Measurements from ENCODE around the gene CWC22.
"Not testable (repeated sequence)": the region's sequence is repeated elsewhere in the genome, so short reads cannot be mapped to it uniquely, and the experiment has no call there.

The CWC22 gene

DNA sequence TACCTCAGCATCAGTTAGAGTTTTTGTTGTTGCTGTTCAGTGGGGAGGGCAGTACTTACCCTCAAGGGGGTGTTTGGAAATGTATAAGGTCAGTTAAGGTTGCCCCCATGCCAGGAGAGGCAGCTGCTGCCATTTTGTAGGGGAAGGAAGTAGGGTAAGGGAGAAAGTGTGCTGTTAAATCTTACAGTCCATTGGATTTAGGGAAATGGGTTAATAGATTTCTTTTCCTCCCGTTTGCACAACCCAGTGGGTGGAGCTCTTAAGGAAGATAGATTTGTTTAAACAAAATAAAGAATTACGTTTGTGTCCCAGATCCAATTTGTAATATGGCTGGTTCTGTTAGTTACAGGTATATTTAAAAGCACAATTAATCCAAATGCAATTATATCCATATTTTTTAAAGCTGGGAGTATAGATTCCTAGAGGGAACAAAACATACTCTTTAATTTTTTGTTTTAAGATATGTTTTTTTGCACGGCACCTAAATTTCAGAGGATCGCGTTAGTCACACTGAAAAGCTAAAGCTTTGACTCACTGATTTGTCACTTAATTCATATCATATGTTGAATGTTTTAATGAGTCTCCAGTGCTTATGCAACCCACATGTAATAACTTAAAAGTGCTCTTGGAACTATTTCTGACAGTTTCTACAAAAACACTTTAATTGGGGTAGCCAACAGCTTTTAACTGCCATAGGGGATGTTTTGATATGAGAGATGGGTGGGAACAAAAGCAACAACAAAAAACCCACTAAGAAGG, 9.0 kb upstream of the CWC22 start:
- Mint-ChIP-seq H3K4me3 (no peak overlapping the region), H3K27me3 (peaks cover 15% of the 10 kb centered on the region), H3K27ac (no peak overlapping the region), H3K36me3 (ENCODE audit: low read depth) (no peaks in the 10 kb centered on the region), H3K4me1 (ENCODE audit: low read depth) (peaks cover 5% of the 10 kb centered on the region), H3K9me3 (no peaks in the 10 kb centered on the region)
- DNase-seq = no peak

DNA sequence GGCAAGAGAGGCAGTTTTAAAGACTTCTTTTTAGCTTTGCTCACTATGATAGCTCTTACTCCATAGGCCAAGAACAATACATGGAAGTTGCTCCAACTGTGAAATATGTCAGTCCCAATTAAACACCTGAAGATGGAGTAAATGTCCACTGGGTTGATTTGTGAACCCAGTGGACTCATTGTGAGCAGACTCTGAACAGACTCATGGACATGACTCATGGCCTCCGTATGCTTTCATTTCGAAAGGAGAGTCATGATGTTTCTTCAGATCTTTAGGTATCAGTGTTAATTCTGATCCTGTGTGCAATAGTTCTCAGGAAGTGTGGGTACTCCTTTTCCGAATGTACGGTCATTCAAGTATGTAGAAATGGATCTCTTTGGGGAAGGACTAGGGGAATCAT, 5.4 kb upstream of the CWC22 start:
- DNase-seq = no peak
- Mint-ChIP-seq H3K27me3 (peaks cover 10% of the 10 kb centered on the region), H3K4me1 (ENCODE audit: low read depth) (peaks cover 6% of the 10 kb centered on the region), H3K9me3 (no peaks in the 10 kb centered on the region), H3K36me3 (ENCODE audit: low read depth) (no peaks in the 10 kb centered on the region), H3K27ac (no peak overlapping the region), H3K4me3 (no peak overlapping the region)

DNA sequence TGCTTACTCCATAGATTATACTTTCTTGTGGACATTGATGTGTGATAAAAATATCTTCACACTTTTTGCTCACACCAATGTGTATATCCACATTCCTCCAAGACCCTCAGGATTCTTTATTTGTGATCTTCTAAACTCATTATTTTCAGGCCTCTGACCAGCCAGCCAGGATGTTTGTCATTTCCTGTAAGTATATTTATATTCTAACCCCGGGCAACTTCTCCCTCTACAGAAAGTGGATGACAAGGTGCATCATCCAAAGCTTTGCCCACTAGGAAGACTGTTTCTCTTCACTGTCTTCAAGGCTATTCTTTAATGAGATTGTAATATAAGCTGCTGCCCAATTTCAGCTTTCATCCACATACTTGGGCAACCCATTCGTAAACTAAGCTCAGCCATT, 3.6 kb upstream of the CWC22 start:
- H3K4me3 Mint-ChIP-seq = no peak overlapping the region
- H3K27me3 Mint-ChIP-seq = peaks cover 1% of the 10 kb centered on the region
- no peaks in the 10 kb centered on the region for H3K9me3 Mint-ChIP-seq
- H3K27ac Mint-ChIP-seq = no peak overlapping the region
- no peak for DNase-seq
- peaks cover 13% of the 10 kb centered on the region for H3K4me1 Mint-ChIP-seq (ENCODE audit: low read depth)
- H3K36me3 Mint-ChIP-seq (ENCODE audit: low read depth) = peaks cover 13% of the 10 kb centered on the region

DNA sequence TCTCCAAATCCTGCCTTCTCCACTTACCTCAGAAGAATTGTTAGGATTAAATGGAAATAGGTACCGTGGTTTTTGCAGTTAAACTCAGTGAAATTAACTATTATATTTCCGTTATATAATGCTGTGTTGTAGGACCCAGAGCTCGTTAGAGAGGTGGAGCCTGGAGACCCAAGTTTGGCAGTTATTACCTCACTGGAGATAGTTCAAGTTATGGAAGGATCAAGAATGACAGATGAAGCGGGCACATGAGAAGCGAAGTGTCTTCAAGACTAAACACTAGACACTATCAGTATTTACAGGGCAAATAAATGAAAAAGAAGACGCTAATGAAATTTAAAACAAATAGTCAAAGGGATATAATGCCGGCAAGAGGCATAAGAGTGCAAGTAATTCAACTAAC, 866 bp downstream of the CWC22 start:
- Mint-ChIP-seq H3K4me3 (peak overlapping the region; percentile 89), H3K4me1 (ENCODE audit: low read depth) (peaks cover 45% of the 10 kb centered on the region), H3K27ac (peak overlapping the region; percentile 99), H3K27me3 (no peaks in the 10 kb centered on the region), H3K36me3 (ENCODE audit: low read depth) (peaks cover 46% of the 10 kb centered on the region), H3K9me3 (no peaks in the 10 kb centered on the region)
- no peak for DNase-seq

DNA sequence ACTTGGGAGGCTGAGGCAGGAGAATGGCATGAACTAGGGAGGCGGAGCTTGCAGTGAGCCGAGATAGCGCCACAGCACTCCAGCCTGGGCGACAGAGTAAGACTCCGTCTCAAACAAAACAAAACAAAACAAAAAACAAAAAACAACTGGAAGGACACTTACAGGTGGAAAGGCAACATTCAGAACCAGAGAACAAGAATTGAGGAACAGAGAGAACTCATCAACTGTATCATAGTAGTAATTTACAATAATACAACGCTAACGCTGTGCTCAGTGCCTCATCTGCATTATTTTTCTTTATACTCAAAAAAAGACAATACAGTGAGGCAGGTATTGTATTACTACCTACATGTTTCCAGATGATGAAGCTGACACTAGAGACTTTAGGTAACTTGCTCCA, 1.6 kb downstream of the CWC22 start:
- DNase-seq, H3K9me3 Mint-ChIP-seq, H3K27me3 Mint-ChIP-seq, H3K27ac Mint-ChIP-seq: not testable (repeated sequence)
- H3K36me3 Mint-ChIP-seq (ENCODE audit: low read depth) = peaks cover 52% of the 10 kb centered on the region
- H3K4me3 Mint-ChIP-seq = peak overlapping the region; percentile 89
- H3K4me1 Mint-ChIP-seq (ENCODE audit: low read depth) = peaks cover 51% of the 10 kb centered on the region

DNA sequence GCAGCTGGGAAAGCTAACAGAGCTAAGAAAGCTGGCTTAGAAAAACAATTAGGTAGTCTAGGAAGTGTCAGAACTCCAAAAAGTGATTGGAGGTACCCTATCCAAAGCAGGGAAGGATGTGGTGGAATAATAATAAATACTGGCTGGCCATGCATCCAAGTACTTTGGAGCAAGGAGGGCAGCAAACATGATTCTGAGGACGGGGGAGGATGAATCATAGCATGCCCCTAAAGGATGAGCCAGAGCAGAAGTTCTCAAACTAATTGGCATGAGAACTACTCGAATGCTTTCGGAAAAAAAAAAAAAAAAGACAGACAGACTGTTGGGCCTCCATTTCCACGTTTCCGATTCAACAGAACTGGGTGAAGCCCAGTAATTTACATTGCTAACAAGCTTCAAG, 2.4 kb downstream of the CWC22 start:
- Mint-ChIP-seq H3K36me3 (ENCODE audit: low read depth) (peaks cover 58% of the 10 kb centered on the region), H3K27ac (no peak overlapping the region), H3K27me3 (no peaks in the 10 kb centered on the region), H3K4me3 (peak overlapping the region; percentile 89), H3K9me3 (no peaks in the 10 kb centered on the region), H3K4me1 (ENCODE audit: low read depth) (peaks cover 55% of the 10 kb centered on the region)
- no peak for DNase-seq

DNA sequence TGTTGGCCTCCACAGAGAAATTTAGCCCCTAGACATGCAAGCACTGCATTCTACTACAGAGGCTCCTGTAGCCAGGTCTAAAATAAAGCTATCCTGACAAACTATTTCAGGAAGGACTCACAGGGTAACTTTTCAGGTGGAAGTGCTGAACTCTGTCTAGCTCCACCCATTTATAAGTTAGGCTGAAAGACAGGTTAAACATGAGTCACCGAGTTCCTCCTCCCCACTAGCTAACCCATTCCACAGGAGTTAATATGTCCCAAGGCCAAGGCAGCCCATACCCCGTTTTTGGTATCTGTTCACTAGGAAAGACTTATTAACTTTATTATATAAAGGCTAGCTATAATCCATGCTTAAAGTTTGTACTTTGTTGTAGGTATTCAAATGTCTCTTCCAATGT, 3.5 kb downstream of the CWC22 start:
- no peaks in the 10 kb centered on the region for H3K9me3 Mint-ChIP-seq
- H3K36me3 Mint-ChIP-seq (ENCODE audit: low read depth) = peaks cover 66% of the 10 kb centered on the region
- H3K4me3 Mint-ChIP-seq = no peak overlapping the region
- H3K27me3 Mint-ChIP-seq = no peaks in the 10 kb centered on the region
- no peak overlapping the region for H3K27ac Mint-ChIP-seq
- H3K4me1 Mint-ChIP-seq (ENCODE audit: low read depth) = peaks cover 62% of the 10 kb centered on the region
- DNase-seq = no peak

DNA sequence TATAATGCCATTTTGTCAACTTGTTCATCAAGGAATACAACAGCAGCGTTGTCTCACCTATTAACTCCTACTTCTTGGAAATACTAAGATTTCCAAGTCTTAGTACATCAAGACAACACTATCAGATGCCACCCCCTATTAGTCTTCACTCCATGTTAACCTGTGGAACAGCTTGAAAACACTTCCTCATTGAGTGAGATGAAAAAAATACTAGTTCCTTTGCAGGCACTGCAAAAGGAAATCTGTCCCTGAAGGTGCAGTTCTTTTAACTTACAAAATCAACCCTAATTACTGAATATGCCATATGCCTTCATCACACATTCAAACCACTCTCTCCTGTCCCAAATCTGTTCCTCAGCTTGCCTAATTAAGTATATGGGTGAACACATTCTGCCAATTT, 4.0 kb downstream of the CWC22 start:
- Mint-ChIP-seq H3K9me3 (no peaks in the 10 kb centered on the region), H3K4me3 (no peak overlapping the region), H3K36me3 (ENCODE audit: low read depth) (peaks cover 71% of the 10 kb centered on the region), H3K27me3 (no peaks in the 10 kb centered on the region), H3K4me1 (ENCODE audit: low read depth) (peaks cover 65% of the 10 kb centered on the region), H3K27ac (no peak overlapping the region)
- no peak for DNase-seq

DNA sequence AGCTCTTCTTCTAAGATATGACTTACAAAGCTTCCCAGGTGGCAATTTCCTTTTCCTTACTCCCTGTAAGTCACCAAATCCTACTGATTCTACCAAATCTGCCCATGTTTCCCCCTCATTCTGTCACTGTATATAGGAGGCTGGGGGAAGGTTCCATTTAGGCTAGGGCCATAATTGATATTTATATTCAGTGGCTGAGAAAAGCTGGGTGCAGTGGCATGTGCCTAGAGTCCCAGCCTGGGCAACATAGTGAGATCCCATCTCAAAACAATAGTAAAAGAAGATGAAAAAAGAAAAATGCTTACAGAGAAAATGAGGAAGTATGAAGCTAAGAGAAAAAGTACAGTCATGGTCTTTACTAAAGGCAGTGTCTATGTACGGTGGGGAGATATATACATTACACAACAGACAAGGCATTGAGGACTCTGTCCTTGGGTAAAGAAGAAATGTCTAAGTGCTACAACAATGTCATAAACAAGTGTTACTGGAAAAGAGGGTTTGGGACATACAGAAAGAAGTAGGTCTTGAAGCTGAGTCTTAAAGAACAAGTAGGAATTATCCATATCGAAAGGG, 4.8 kb downstream of the CWC22 start:
- Mint-ChIP-seq H3K9me3 (no peaks in the 10 kb centered on the region), H3K27ac (no peak overlapping the region), H3K4me3 (no peak overlapping the region), H3K36me3 (ENCODE audit: low read depth) (peaks cover 75% of the 10 kb centered on the region), H3K27me3 (no peaks in the 10 kb centered on the region), H3K4me1 (ENCODE audit: low read depth) (peaks cover 68% of the 10 kb centered on the region)
- no peak for DNase-seq

DNA sequence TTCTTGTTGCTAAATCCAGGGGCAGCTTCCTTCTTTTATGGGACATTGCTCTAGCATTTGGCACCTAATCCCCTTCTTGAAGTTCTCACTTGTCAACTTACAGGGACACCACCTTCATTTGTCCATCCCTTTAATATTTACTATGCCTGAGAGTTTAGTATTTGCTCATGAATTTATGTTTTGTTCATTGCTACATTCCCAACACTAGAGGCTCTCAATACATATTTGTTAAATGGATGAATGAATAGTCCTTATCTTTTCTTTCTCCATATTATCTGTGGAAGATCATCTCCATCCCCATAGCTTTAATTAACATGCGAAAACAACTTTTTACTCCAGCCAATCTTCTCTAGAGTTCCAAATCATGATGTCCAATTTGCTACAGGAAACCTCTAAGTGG, 5.4 kb downstream of the CWC22 start:
- Mint-ChIP-seq H3K27ac (peak overlapping the region; percentile 35), H3K36me3 (ENCODE audit: low read depth) (peaks cover 72% of the 10 kb centered on the region), H3K9me3 (no peaks in the 10 kb centered on the region), H3K4me3 (no peak overlapping the region), H3K4me1 (ENCODE audit: low read depth) (peaks cover 69% of the 10 kb centered on the region), H3K27me3 (no peaks in the 10 kb centered on the region)
- DNase-seq = no peak

DNA sequence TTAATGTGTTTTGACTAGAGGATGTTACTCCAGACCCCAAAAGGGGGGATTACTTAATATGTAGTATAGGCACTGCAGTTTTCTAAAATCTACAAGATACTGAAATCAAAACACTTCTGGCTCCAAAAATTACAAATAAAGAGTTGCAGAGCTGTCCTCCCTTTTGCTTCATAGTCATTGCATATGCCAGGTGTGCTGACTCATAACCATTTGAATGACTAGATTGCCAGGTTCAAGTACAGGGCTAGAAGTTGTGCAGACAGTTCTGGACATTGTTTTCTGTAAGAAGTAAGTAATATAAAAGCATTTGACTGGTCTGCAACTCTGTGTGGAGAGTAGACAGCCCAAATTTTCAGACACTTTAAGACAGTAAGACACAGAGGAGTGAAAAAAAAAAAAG, 6.7 kb downstream of the CWC22 start:
- H3K36me3 Mint-ChIP-seq (ENCODE audit: low read depth) = peaks cover 71% of the 10 kb centered on the region
- no peak for DNase-seq
- no peak overlapping the region for H3K27ac Mint-ChIP-seq
- H3K27me3 Mint-ChIP-seq = no peaks in the 10 kb centered on the region
- peaks cover 76% of the 10 kb centered on the region for H3K4me1 Mint-ChIP-seq (ENCODE audit: low read depth)
- H3K9me3 Mint-ChIP-seq = no peaks in the 10 kb centered on the region
- no peak overlapping the region for H3K4me3 Mint-ChIP-seq

DNA sequence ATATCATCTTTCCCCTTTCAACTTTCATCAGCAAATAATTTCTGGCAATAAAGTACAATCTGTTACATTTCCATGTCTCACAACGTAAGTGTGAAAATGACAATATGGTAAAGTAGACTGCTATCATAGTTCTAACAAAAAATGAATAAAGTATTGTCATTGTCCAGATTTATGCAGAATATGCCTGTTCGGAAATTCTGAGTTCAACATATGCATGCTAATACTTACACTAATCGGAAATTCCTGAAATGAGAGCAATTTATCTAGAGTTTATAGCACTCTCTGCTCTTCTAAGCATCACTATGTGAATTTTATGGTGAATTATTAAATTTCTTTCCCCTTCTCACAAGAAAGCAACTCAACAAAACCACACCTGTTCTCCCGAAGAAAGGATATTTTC, 8.1 kb downstream of the CWC22 start:
- Mint-ChIP-seq H3K27ac (no peak overlapping the region), H3K4me3 (no peak overlapping the region), H3K4me1 (ENCODE audit: low read depth) (peaks cover 76% of the 10 kb centered on the region)

DNA sequence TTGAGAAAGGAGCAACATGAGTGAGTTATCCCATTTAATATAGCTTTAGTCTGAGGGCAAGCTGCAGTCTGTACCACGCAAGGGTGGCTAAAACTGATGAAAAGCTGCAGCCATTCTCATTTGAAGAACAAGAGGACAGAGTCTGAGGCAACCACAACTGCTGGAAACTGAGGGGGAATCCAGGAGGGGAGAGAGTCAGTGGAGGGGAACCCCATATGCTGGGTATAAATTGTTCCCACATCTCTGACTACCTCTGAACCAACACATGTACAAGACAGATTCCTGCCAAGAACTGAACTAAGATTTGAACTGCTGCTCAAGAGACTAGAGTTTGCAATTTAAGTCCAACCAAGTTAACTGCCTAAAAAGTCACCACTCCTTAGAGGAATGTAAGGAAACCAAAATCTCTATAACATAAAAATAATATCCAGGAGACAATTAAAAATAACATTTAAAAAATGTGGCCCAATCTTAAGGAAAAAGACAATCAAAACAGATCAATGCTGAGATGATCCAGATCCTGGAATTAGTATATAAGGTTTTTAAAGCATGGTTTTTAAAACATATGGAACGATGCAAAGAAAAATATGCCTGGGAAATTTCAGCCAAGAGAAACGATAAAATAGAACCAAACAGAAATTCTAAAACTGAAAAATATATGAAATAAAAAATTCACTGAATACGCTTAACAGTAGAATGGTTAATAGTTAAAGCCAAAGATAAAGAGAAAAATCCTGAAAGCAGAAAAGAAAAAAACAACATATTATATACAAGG, 11.2 kb downstream of the CWC22 start:
- H3K27me3 Mint-ChIP-seq = no peaks in the 10 kb centered on the region
- peaks cover 67% of the 10 kb centered on the region for H3K36me3 Mint-ChIP-seq (ENCODE audit: low read depth)
- no peak overlapping the region for H3K4me3 Mint-ChIP-seq
- peaks cover 69% of the 10 kb centered on the region for H3K4me1 Mint-ChIP-seq (ENCODE audit: low read depth)
- H3K9me3 Mint-ChIP-seq = no peaks in the 10 kb centered on the region
- peak overlapping the region; percentile 69 for H3K27ac Mint-ChIP-seq
- DNase-seq = no peak

More for the DNA sequence above, 8.1 kb downstream of the CWC22 start:
- no peaks in the 10 kb centered on the region for H3K27me3 Mint-ChIP-seq
- no peak for DNase-seq
- H3K9me3 Mint-ChIP-seq = no peaks in the 10 kb centered on the region
- H3K36me3 Mint-ChIP-seq (ENCODE audit: low read depth) = peaks cover 68% of the 10 kb centered on the region

DNA sequence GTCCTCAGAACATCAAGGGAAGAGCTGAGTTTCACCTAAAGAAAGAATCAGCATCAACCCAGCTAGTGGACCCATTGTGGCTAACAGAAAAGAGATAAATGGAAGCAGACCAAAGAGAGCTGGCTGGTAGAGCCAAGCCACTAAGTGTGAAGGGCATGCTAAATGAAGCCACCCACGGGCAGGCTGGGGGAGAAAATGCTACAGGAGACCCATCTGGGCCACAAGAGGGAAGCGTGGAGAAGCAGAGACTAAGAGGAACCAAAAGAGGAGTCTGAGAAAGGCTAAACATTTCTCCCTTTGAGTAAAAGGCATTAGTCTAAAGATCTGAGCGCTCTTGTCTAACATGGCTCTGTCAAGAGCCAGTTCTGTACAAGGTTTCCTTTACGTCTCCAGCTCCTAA, 15.8 kb downstream of the CWC22 start:
- no peak for DNase-seq
- Mint-ChIP-seq H3K4me1 (ENCODE audit: low read depth) (peaks cover 51% of the 10 kb centered on the region), H3K36me3 (ENCODE audit: low read depth) (peaks cover 73% of the 10 kb centered on the region), H3K4me3 (no peak overlapping the region), H3K27ac (peak overlapping the region; percentile 73), H3K27me3 (no peaks in the 10 kb centered on the region), H3K9me3 (no peaks in the 10 kb centered on the region)
